Measurements from ENCODE around the gene WWTR1. TPM values are rescaled to one million over a fixed set of nuclear protein-coding genes. Genes with fewer than 3 reads are reported as not detected.
A peak's percentile ranks its signal among the peaks of the same experiment; 100 is the strongest.

WWTR1 gene
- total and polyA plus RNA-seq, 2 of the 4 experiments (the other 2 are of a cell fraction) = 38.9 to 65.3 TPM

DNA sequence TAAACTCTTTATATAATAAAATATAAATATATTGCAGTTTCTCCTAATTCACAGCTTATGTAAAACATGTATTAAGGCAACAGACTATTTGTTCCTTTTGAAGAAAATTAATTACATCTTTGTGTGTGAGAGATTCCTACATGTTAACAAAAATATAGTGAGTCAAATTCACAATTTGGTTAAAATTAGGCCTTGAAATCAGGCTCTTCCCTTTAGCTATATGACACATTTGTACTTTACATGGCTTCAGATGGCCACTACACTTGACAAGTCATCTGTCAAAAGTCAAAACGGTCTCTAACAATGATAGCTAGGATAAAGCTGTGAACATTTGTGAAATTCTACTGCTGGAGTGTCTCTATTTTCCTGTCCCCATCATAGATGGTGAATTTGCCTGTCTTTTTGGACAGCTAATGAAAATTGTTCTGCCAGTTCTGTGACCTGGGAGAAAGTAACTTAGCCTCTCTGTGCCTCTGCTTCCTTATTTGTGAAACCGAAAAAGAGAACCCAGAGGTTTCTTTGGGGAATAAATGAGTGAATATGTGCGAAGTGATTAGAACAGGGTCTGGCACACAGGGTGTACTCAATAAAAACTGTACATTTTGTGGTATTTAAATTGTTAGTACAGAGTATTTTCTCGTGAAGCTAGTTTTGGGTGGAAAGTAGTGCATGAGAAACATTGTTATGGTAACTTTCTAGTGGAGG is 159.7 kb downstream of the WWTR1 start:
- Histone ChIP-seq H3K23ac (ENCODE audit: low read depth, low read length) (no peak overlapping the region), H2BK5ac (ENCODE audit: low read depth, low read length, poor library complexity, severe bottlenecking) (no peak overlapping the region), H3K9me1 (ENCODE audit: insufficient read depth, low read length) (peaks cover 11% of the 10 kb centered on the region; the same call in 1 of the 2 replicates), H4K20me1 (ENCODE audit: insufficient read depth, low read length) (no peaks in the 10 kb centered on the region; the same call in 1 of the 2 replicates), H3K79me1 (ENCODE audit: low read depth in 1 of 2, low read length in 2 of 2) (no peaks in the 10 kb centered on the region), H3K9me3 (ENCODE audit: control insufficient read depth, insufficient read depth, low read length) (no peaks in the 10 kb centered on the region), H3K4ac (ENCODE audit: low read depth, low read length) (no peak overlapping the region), H4K8ac (ENCODE audit: low read depth in 2 of 2, low read length in 2 of 2) (no peak overlapping the region), H2BK120ac (ENCODE audit: low read depth, low read length) (no peak overlapping the region), H4K5ac (ENCODE audit: low read depth, low read length) (no peak overlapping the region), H3K14ac (replicated peaks; ENCODE audit: low read depth, low read length) (0 out of 2 replicates have a peak overlapping the region, but pooled peaks have one; percentile 14), H2AFZ (replicated peaks; ENCODE audit: low read length, poor library complexity) (no peak overlapping the region), H3K56ac (ENCODE audit: extremely low read depth, insufficient read depth, low read length) (no peak overlapping the region), H3K36me3 (ENCODE audit: control insufficient read depth, insufficient read depth, low read length) (no peaks in the 10 kb centered on the region), H2BK15ac (ENCODE audit: low read depth, low read length) (no peak overlapping the region), H2AK5ac (ENCODE audit: low read depth, low read length) (no peak overlapping the region), H3K4me3 (ENCODE audit: insufficient read depth, low read depth, low read length) (no peak overlapping the region), H3K18ac (ENCODE audit: low read depth, low read length) (no peak overlapping the region), H2BK20ac (ENCODE audit: low read depth, low read length) (no peak overlapping the region), H3K9ac (ENCODE audit: low read depth, low read length) (no peak overlapping the region), H3K27me3 (ENCODE audit: control insufficient read depth, insufficient read depth, low read length) (no peaks in the 10 kb centered on the region), H3K4me2 (ENCODE audit: low read depth, low read length) (no peak overlapping the region), H4K91ac (ENCODE audit: insufficient read depth, low read depth, low read length) (no peak overlapping the region), H2AK9ac (replicated peaks; ENCODE audit: low read depth, low read length, poor library complexity) (no peak overlapping the region), H3K27ac (ENCODE audit: insufficient read depth, low read length) (no peak overlapping the region), H3K4me1 (ENCODE audit: control insufficient read depth, insufficient read depth, low read length) (peaks cover 10% of the 10 kb centered on the region; the same call in 1 of the 2 replicates)
- in situ Hi-C loops (cut with MboI; ENCODE audit: low sequenced_read_pairs) (no loop called here), dilution Hi-C loops (cut with HindIII; ENCODE audit: low sequenced_read_pairs, unreplicated experiment) (no loop called here), intact Hi-C loops (cut with micrococcal nuclease) (no loop called here)
- ChIA-PET POLR2A (ENCODE audit: unreplicated experiment) (no interaction called here), CTCF (no interaction called here)
- no peak for TF ChIP-seq FOS (IDR thresholded peaks at IDR 0.05; ENCODE audit: low read depth, low read length)
- no peak for TF ChIP-seq RCOR1 (IDR thresholded peaks at IDR 0.05; ENCODE audit: insufficient replicate concordance, low read length)
- TF ChIP-seq CEBPB (IDR thresholded peaks at IDR 0.05; ENCODE audit: low read depth, low read length) = no peak
- TF ChIP-seq MAZ (IDR thresholded peaks at IDR 0.05; ENCODE audit: borderline replicate concordance, low read depth, low read length) = no peak
- no peak for TF ChIP-seq MXI1 (IDR thresholded peaks at IDR 0.05; ENCODE audit: borderline replicate concordance, low read depth, low read length)
- TF ChIP-seq RAD21 (IDR thresholded peaks at IDR 0.05; ENCODE audit: low read length) = no peak
- no peak for TF ChIP-seq SMC3 (IDR thresholded peaks at IDR 0.05; ENCODE audit: low read depth, low read length)
- no peak for TF ChIP-seq MAFK (IDR thresholded peaks at IDR 0.05; ENCODE audit: low read depth, low read length)
- 70% methylated on average over 2 of the region's 4 CpGs; no CpG with 5 or more reads in 1 of the 2 experiments for WGBS, 2 experiments (ENCODE audit: extremely low coverage in 2 of 2, insufficient read length in 1 of 2)
- DNase-seq = no peak
- BruUV-seq (replicated peaks) = no TSS peak
- ATAC-seq (ENCODE audit: low read depth) = no peak

Measured in IMR-90 (cell line).